Smooth muscle cell (in vitro differentiated cells): ENCODE results near the gene OR2T6. TPM values are rescaled to one million over a fixed set of nuclear protein-coding genes. Genes with fewer than 3 reads are reported as not detected.
"Not testable (repeated sequence)": the region's sequence is repeated elsewhere in the genome, so short reads cannot be mapped to it uniquely, and the experiment has no call there.

Source experiments
- DNase-seq: peaks from one replicate; lab custom pipeline; 2025; ENCODE audit not compliant: unreplicated experiment; lab: John Stamatoyannopoulos, UW
- H2AFZ ChIP-seq: fragments of 200-600 bp; sonication (generic); 2 replicates; pipeline ENCODE4 v1.6.0; 2016; ENCODE audit warnings: antibody characterized with exemption, low read depth, mild to moderate bottlenecking
- H3F3A ChIP-seq: fragments of 200-600 bp; sonication (generic); 2 replicates; pipeline ENCODE4 v1.6.0; 2017; ENCODE audit warnings: antibody characterized with exemption, low read depth
- H3K27ac ChIP-seq: fragments of 200-600 bp; sonication (generic); 2 replicates; pipeline ENCODE4 v1.5.1; 2016; ENCODE audit warnings: low read depth, mild to moderate bottlenecking
- H3K27me3 ChIP-seq: fragments of 200-600 bp; sonication (generic); 2 replicates; pipeline ENCODE4 v1.6.1; 2016; ENCODE audit warnings: low read depth, mild to moderate bottlenecking
- H3K36me3 ChIP-seq: fragments of 200-600 bp; sonication (generic); 2 replicates; pipeline ENCODE4 v1.5.1; 2016; ENCODE audit warnings: low read depth
- H3K4me1 ChIP-seq: fragments of 200-600 bp; sonication (generic); 2 replicates; pipeline ENCODE4 v1.5.1; 2016; ENCODE audit warnings: low read depth
- H3K4me2 ChIP-seq: fragments of 200-600 bp; sonication (generic); 2 replicates; pipeline ENCODE4 v1.6.0; 2016; ENCODE audit warnings: mild to moderate bottlenecking
- H3K4me3 ChIP-seq: fragments of 200-600 bp; sonication (generic); 2 replicates; pipeline ENCODE4 v1.5.1; 2016; ENCODE audit warnings: mild to moderate bottlenecking
- H3K79me2 ChIP-seq: fragments of 200-600 bp; sonication (generic); 2 replicates; pipeline ENCODE4 v1.6.0; 2016; ENCODE audit warnings: low read depth, mild to moderate bottlenecking
- H3K9ac ChIP-seq: fragments of 200-600 bp; sonication (generic); 2 replicates; pipeline ENCODE4 v1.6.0; 2016; ENCODE audit warnings: low read depth
- H3K9me3 ChIP-seq: fragments of 200-600 bp; sonication (generic); replicated peaks from 2 replicates; pipeline ENCODE4 v1.5.1; 2016; ENCODE audit warnings: low read depth
- H4K20me1 ChIP-seq: fragments of 200-600 bp; sonication (generic); 2 replicates; pipeline ENCODE4 v1.6.0; 2016; ENCODE audit warnings: low read depth
- WGBS: methylation state at CpG from one replicate; pipeline ENCODE4 v1.1.7; 2016; ENCODE audit warnings: low lambda C conversion rate; 5-methylcytosine and 5-hydroxymethylcytosine counted together
- polyA plus RNA-seq: library from polyadenylated mRNA; unstranded; fragments of >200 nt; fragmentation: Nextera tagmentation; extraction: Ambion mirVana; gene quantifications from 2 replicates; pipeline ENCODE4 v1.2.1, GENCODE V29; 2016
- total RNA-seq: library from RNA; depleted of rRNA; stranded (reverse); fragments of >200 nt; gene quantifications from 2 replicates; pipeline ENCODE4 v1.2.3, GENCODE V29; 2014

The OR2T6 gene
- total and polyA plus RNA-seq, 2 experiments from 2014 or later, result not detected

DNA sequence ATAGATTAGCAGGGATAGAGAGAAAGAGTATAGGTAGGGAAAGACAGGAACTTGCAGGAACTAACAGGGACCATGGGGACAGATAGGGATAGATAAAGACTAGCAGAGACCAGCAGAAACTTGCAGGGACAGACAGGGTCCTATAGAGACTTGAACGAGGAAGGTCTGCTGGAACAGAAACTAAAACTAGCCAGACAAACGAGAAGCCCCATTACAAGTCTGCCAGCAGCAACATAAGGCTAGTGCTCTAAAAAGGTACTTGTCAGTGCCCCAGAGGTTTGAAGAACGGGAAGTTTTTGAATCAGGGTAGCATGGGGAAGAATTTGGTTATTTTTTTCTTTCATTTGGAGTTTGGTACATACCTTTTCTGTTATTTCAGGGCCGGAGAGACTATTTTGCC lies 56.7 kb downstream of the OR2T6 start:
- H3K79me2 ChIP-seq, H3K4me2 ChIP-seq, H3K27ac ChIP-seq, H2AFZ ChIP-seq, H3K36me3 ChIP-seq, H4K20me1 ChIP-seq, H3K9ac ChIP-seq, DNase-seq, H3K4me3 ChIP-seq, H3F3A ChIP-seq, H3K27me3 ChIP-seq, H3K9me3 ChIP-seq, H3K4me1 ChIP-seq: not testable (repeated sequence)
- WGBS, result 47% methylated on average over 4 of the region's 4 CpGs

DNA sequence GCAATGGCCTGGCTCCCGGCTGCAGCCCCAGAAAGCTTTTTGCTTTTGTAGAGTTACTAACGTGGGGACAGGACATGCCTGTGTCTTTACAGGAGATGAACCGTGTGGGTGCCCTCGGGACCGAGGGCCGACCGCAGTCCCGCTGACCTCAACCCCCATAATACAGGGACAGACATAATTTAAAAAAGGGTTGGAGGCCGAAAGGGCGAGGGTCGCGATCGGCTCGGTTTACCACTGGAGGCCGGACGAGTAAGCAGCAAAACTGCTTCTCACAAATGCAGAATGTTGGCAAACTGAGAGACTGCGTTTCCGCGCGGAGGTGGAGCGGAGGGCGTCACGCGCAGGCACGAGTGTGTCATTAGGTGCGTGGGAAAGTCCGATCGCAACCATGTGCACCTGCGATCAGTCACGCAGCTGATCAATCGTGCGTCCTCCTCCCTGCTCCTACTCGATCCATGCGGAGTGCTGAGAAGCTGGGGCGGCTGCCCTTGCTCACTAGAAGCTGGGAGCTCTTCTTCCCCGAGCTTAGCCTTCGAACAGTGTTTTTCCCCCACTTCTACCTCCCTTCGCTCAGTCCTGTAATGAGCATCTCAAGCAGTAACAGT lies 58.4 kb downstream of the OR2T6 start:
- H3K4me3 ChIP-seq, H3K27ac ChIP-seq, DNase-seq, H3K27me3 ChIP-seq, H2AFZ ChIP-seq, H4K20me1 ChIP-seq, H3K36me3 ChIP-seq, H3K4me2 ChIP-seq, H3K79me2 ChIP-seq, H3K9ac ChIP-seq, H3K4me1 ChIP-seq, H3K9me3 ChIP-seq, H3F3A ChIP-seq: not testable (repeated sequence)
- WGBS, result 88% methylated on average over 31 of the region's 38 CpGs

DNA sequence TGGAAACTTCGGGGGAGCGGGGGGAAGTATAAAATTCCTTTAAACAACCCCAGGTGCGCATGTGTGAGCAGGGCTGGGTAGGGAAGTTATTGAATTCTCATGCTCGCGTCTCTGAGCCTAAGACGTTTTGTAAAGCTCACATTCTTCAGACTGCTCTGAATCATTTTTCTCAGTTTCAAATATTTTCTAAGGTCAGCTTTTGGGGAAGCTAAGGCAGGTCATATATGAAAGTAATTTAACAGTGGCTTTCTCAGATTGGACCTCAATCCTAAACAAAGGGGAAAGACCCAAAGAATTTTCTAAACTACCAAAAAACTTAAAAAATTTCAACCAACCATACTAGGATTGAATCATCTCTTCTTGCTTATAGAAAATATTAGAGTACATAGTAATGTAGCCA lies 59.4 kb downstream of the OR2T6 start:
- H3K27ac ChIP-seq, H2AFZ ChIP-seq, H3K4me2 ChIP-seq, H3K4me1 ChIP-seq, H3K9me3 ChIP-seq, H3F3A ChIP-seq, H3K79me2 ChIP-seq, H3K36me3 ChIP-seq, H4K20me1 ChIP-seq, H3K4me3 ChIP-seq, H3K9ac ChIP-seq, DNase-seq, H3K27me3 ChIP-seq: not testable (repeated sequence)
- 59% methylated on average over 6 of the region's 6 CpGs for WGBS

DNA sequence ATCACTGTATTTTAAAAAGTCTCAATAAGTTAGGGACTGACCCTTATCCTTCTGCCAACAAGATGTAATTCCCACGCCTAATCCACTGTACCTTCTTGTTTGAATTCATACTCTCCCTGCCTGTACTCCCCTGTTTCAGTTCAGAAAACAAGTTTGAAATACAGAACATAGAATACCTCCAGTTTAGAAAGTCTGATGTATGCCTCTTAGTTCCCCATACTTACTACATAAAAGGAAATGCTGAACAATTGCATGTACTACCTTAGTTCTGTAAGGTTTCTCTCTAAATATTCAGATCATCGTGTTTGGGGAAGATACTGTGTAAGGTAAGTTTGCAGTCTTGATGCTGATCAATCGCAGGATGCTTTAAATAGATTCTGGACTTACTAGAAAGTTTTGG lies 60.8 kb downstream of the OR2T6 start:
- WGBS, result 47% methylated on average over 3 of the region's 3 CpGs
- H3K79me2 ChIP-seq, result not testable (repeated sequence)

DNA sequence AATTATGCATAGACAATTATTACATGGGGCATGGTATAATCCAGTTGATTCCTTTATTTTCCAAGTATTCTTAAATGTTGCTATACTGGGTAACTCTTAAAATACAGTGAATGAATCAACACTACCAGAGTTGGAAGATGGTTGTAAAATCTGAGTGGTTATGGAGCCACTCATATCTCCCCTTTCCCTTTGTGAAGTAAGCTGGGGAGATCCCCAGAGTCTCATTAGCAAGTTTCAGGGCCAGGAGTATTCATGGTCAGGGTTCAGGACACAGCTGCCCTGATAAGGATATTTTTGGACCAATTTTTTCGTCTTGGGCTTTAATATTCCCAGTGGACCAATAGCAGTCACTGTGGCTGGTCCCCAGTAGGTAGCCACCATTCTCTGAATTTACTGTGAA lies 63.1 kb downstream of the OR2T6 start:
- H3F3A ChIP-seq, H3K4me1 ChIP-seq, H4K20me1 ChIP-seq, H3K36me3 ChIP-seq, H3K27me3 ChIP-seq, H3K79me2 ChIP-seq, H3K9ac ChIP-seq, H3K9me3 ChIP-seq, H2AFZ ChIP-seq, DNase-seq, H3K4me2 ChIP-seq, H3K4me3 ChIP-seq, H3K27ac ChIP-seq: not testable (repeated sequence)
- 33% methylated on average over 1 of the region's 1 CpG for WGBS

More for the DNA sequence above, 60.8 kb downstream of the OR2T6 start:
- H3K4me3 ChIP-seq, DNase-seq, H2AFZ ChIP-seq, H3K4me2 ChIP-seq, H3K27ac ChIP-seq, H3F3A ChIP-seq, H3K4me1 ChIP-seq, H3K27me3 ChIP-seq, H3K36me3 ChIP-seq, H3K9me3 ChIP-seq, H4K20me1 ChIP-seq, H3K9ac ChIP-seq: not testable (repeated sequence)

DNA sequence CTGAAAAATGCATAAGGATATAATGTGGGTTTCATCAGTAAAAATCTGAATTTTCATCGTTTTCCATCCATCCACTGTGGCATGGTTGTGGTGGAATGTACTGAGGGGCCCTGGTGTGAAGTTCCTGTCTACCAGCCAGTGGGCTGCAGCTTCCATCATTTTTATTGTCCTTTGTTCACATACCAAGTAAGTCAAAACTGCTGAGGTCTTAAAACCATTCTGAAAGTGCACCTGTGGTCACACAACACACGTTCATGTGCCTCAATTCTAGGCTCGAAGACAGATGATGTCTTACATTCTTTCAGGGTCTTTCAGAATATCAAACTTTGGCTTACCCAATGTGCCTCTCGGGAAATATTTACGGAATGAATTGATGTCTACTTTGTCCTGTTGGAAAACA lies 63.7 kb downstream of the OR2T6 start:
- H4K20me1 ChIP-seq, H3K4me2 ChIP-seq, H3K4me1 ChIP-seq, DNase-seq, H3K4me3 ChIP-seq, H3K79me2 ChIP-seq, H3F3A ChIP-seq, H3K27me3 ChIP-seq, H3K27ac ChIP-seq, H3K9me3 ChIP-seq, H3K9ac ChIP-seq, H3K36me3 ChIP-seq, H2AFZ ChIP-seq: not testable (repeated sequence)
- 43% methylated on average over 5 of the region's 5 CpGs for WGBS

Other genes with a start within 250 kb of the OR2T6 start
- not detected in 2 replicates for gene OR2M5, start 230.6 kb upstream of the OR2T6 start, total RNA-seq
- gene OR2M5, start 230.6 kb upstream of the OR2T6 start, polyA plus RNA-seq, result not detected in 2 replicates
- not detected in 2 replicates for gene OR2M2, start 200.9 kb upstream of the OR2T6 start, total RNA-seq
- not detected in 2 replicates for gene OR2M2, start 200.9 kb upstream of the OR2T6 start, polyA plus RNA-seq
- not detected in 2 replicates for gene OR2M3, start 178.5 kb upstream of the OR2T6 start, total RNA-seq
- gene OR2M3, start 178.5 kb upstream of the OR2T6 start, polyA plus RNA-seq, result not detected in 2 replicates
- not detected in 2 replicates for gene OR2M4, start 144.3 kb upstream of the OR2T6 start, total RNA-seq
- not detected in 2 replicates for gene OR2M4, start 144.3 kb upstream of the OR2T6 start, polyA plus RNA-seq
- gene OR2T33, start 97.8 kb upstream of the OR2T6 start, total RNA-seq, result not detected in 2 replicates
- gene OR2T33, start 97.8 kb upstream of the OR2T6 start, polyA plus RNA-seq, result not detected in 2 replicates
- gene OR2T12, start 72.3 kb upstream of the OR2T6 start, total RNA-seq, result not detected in 2 replicates
- gene OR2T12, start 72.3 kb upstream of the OR2T6 start, polyA plus RNA-seq, result not detected in 2 replicates
- not detected in 2 replicates for gene OR2M7, start 51.2 kb upstream of the OR2T6 start, total RNA-seq
- gene OR2M7, start 51.2 kb upstream of the OR2T6 start, polyA plus RNA-seq, result not detected in 2 replicates
- gene OR14C36, start 27.0 kb upstream of the OR2T6 start, total RNA-seq, result not detected in 2 replicates
- gene OR14C36, start 27.0 kb upstream of the OR2T6 start, polyA plus RNA-seq, result not detected in 2 replicates
- not detected in 2 replicates for gene OR2T4, start 14.1 kb upstream of the OR2T6 start, total RNA-seq
- gene OR2T4, start 14.1 kb upstream of the OR2T6 start, polyA plus RNA-seq, result not detected in 2 replicates
- not detected in 2 replicates for gene OR2T1, start 27.3 kb downstream of the OR2T6 start, total RNA-seq
- gene OR2T1, start 27.3 kb downstream of the OR2T6 start, polyA plus RNA-seq, result not detected in 2 replicates
- not detected in 2 replicates for gene OR2T2, start 69.9 kb downstream of the OR2T6 start, total RNA-seq
- not detected in 2 replicates for gene OR2T2, start 69.9 kb downstream of the OR2T6 start, polyA plus RNA-seq
- gene OR2T3, start 97.6 kb downstream of the OR2T6 start, total RNA-seq, result not detected in 2 replicates
- gene OR2T3, start 97.6 kb downstream of the OR2T6 start, polyA plus RNA-seq, result not detected in 2 replicates
- 0.04 TPM in 1 of 2 replicates, not detected in the other for gene OR2T5, start 112.8 kb downstream of the OR2T6 start, total RNA-seq
- gene OR2T5, start 112.8 kb downstream of the OR2T6 start, polyA plus RNA-seq, result not detected in 2 replicates
- gene OR2G6, start 132.3 kb downstream of the OR2T6 start, total RNA-seq, result not detected in 2 replicates
- not detected in 2 replicates for gene OR2G6, start 132.3 kb downstream of the OR2T6 start, polyA plus RNA-seq
- gene OR2T29, start 187.0 kb downstream of the OR2T6 start, total RNA-seq, result not detected in 2 replicates
- not detected in 2 replicates for gene OR2T29, start 187.0 kb downstream of the OR2T6 start, polyA plus RNA-seq
- gene OR2T34, start 199.0 kb downstream of the OR2T6 start, total RNA-seq, result not detected in 2 replicates
- gene OR2T34, start 199.0 kb downstream of the OR2T6 start, polyA plus RNA-seq, result not detected in 2 replicates
- not detected in 2 replicates for gene OR2T10, start 222.0 kb downstream of the OR2T6 start, total RNA-seq
- not detected in 2 replicates for gene OR2T10, start 222.0 kb downstream of the OR2T6 start, polyA plus RNA-seq